Keratinocyte (primary cell): Measurements from ENCODE around the gene ADISSP. TPM values are rescaled to one million over a fixed set of nuclear protein-coding genes. Genes with fewer than 3 reads are reported as not detected.
A peak's percentile ranks its signal among the peaks of the same experiment; 100 is the strongest.

Experiments used
- DNase-seq: peaks from one replicate; pipeline ENCODE4 v3.0.0-alpha.2; 2011; ENCODE audit warnings: low read depth, missing footprints, low spot score
- FAIRE-seq: peaks from 2 replicates; lab custom pipeline; 2011; peaks lifted over from hg19 to GRCh38; lab: Jason Lieb, UNC
- H2AFZ ChIP-seq: 2 replicates; pipeline ENCODE4 v1.6.0; 2012; ENCODE audit warnings: low read length, control low read depth, inconsistent platforms; ENCODE audit not compliant: control insufficient read depth
- H3K27ac ChIP-seq: 2 replicates; pipeline ENCODE4 v1.5.1; 2011; ENCODE audit warnings: low read length; ENCODE audit not compliant: control insufficient read depth, insufficient read depth
- H3K27me3 ChIP-seq: 3 replicates; pipeline ENCODE4 v1.6.0; 2011; ENCODE audit warnings: low read length; ENCODE audit not compliant: control insufficient read depth, insufficient read depth; ENCODE audit errors: extremely low read depth
- H3K36me3 ChIP-seq, 2 experiments: 2 replicates in 1 of 2; 3 replicates in 1 of 2; pipeline ENCODE4 v1.5.1; 2011; ENCODE audit warnings: low read length in 2 of 2, mild to moderate bottlenecking in 1 of 2; ENCODE audit not compliant: control insufficient read depth in 2 of 2, insufficient read depth in 2 of 2; ENCODE audit errors: extremely low read depth in 1 of 2
- H3K4me1 ChIP-seq: 3 replicates; pipeline ENCODE4 v1.5.1; 2011; ENCODE audit warnings: low read length; ENCODE audit not compliant: control insufficient read depth, insufficient read depth; ENCODE audit errors: extremely low read depth
- H3K4me2 ChIP-seq: 3 replicates; pipeline ENCODE4 v1.6.0; 2011; ENCODE audit warnings: low read depth, low read length; ENCODE audit not compliant: control insufficient read depth, insufficient read depth; ENCODE audit errors: extremely low read depth
- H3K4me3 ChIP-seq, 3 experiments: fragments of 200-600 bp in 1 of 3; sonication (generic) in 1 of 3; 2 replicates in 2 of 3; 3 replicates in 1 of 3; pipeline ENCODE4 v1.5.1; 2011 to 2016; ENCODE audit warnings: low read length in 3 of 3, mild to moderate bottlenecking in 3 of 3, control low read depth in 2 of 3, inconsistent platforms in 1 of 3, low read depth in 1 of 3, mixed read lengths in 1 of 3, mixed run types in 1 of 3, moderate library complexity in 1 of 3; ENCODE audit not compliant: control insufficient read depth in 2 of 3, insufficient read depth in 2 of 3; ENCODE audit errors: extremely low read depth in 1 of 3
- H3K79me2 ChIP-seq: 2 replicates; pipeline ENCODE4 v1.6.0; 2012; ENCODE audit warnings: low read length; ENCODE audit not compliant: control insufficient read depth, insufficient read depth
- H3K9ac ChIP-seq: 3 replicates; pipeline ENCODE4 v1.6.0; 2011; ENCODE audit warnings: low read length; ENCODE audit not compliant: control insufficient read depth, insufficient read depth; ENCODE audit errors: extremely low read depth
- H3K9me1 ChIP-seq: 3 replicates; pipeline ENCODE4 v1.6.0; 2011; ENCODE audit warnings: low read length; ENCODE audit not compliant: control insufficient read depth, insufficient read depth; ENCODE audit errors: extremely low read depth
- H3K9me3 ChIP-seq: 2 replicates; pipeline ENCODE4 v1.5.1; 2012; ENCODE audit warnings: low read depth, low read length; ENCODE audit not compliant: control insufficient read depth
- H4K20me1 ChIP-seq: 3 replicates; pipeline ENCODE4 v1.6.0; 2011; ENCODE audit warnings: low read length; ENCODE audit not compliant: control insufficient read depth, insufficient read depth; ENCODE audit errors: extremely low read depth
- CTCF ChIP-seq, 3 experiments: IDR thresholded peaks in 1 of 3; conservative IDR thresholded peaks in 1 of 3; optimal IDR thresholded peaks in 1 of 3; 2 replicates in 2 of 3; 3 replicates in 1 of 3; pipeline versions ENCODE3 to v1.5.1; 2011; ENCODE audit warnings: low read length in 3 of 3, mild to moderate bottlenecking in 3 of 3, moderate library complexity in 2 of 3, control low read depth in 1 of 3, inconsistent platforms in 1 of 3; ENCODE audit not compliant: insufficient read depth in 2 of 3; ENCODE audit errors: extremely low read depth in 1 of 3
- EZH2 ChIP-seq: IDR thresholded peaks from one replicate; pipeline ENCODE4 v1.6.1; 2012; ENCODE audit warnings: inconsistent platforms, mild to moderate bottlenecking, low read length, moderate library complexity
- dilution Hi-C: fragments of 300-500 bp; cut with MboI; formaldehyde crosslinking; loops from one replicate; pipeline ENCODE4 v1.7.0; 2020; ENCODE audit warnings: low sequenced_read_pairs; ENCODE audit not compliant: extremely low pct_ligation_motif_present
- polyA plus RNA-seq, 5 experiments: library from polyadenylated mRNA; depleted of rRNA in 3 of 5; stranded (reverse) in 3 of 5; stranded (forward) in 1 of 5; unstranded in 1 of 5; fragments of >200 nt; gene quantifications; 1 replicate in 1 of 5; 2 replicates in 3 of 5; 3 replicates in 1 of 5; pipeline versions ENCODE4 v1.2.1 to v1.2.3, GENCODE V29; 2011 to 2012; ENCODE audit warnings: missing spikeins in 2 of 5, low read depth in 1 of 5, low replicate concordance in 1 of 5

ADISSP gene
- polyA plus RNA-seq, 1 donor (not counting 4 experiments of a cell fraction or from before 2014, with no cell fraction given): 28.2 TPM

- no peak within 1 kb of the TSS for H3K4me3 ChIP-seq
- dilution Hi-C loops: no loop called here
- no peak for FAIRE-seq
These were observed 35.0 kb downstream of the ADISSP start, which contains the start of gene HSPA12B for GRCh38 chr20:3732327-3733118. HSPA12B (plus strand) TSS chr20:3732685; CDS start chr20:3738675, 5,990 bp downstream.

GRCh38 chr20:3731944-3732326 is 35.6 kb downstream of the ADISSP start:
- Histone ChIP-seq H3K79me2 (no peaks in the 10 kb centered on the region), H3K9ac (no peak overlapping the region), H3K36me3 (no peaks in the 10 kb centered on the region), H3K9me3 (no peaks in the 10 kb centered on the region), H2AFZ (no peak overlapping the region), H3K27ac (no peak overlapping the region), H3K27me3 (peaks cover 14% of the 10 kb centered on the region), H3K4me3 (no peak overlapping the region), H4K20me1 (no peaks in the 10 kb centered on the region), H3K4me2 (no peak overlapping the region), H3K9me1 (no peaks in the 10 kb centered on the region), H3K4me1 (peaks cover 21% of the 10 kb centered on the region)
- dilution Hi-C loops: no loop called here
- TF ChIP-seq CTCF (optimal IDR thresholded peaks at IDR 0.05 in 1 of 3, IDR thresholded peaks at IDR 0.05 in 1 of 3, conservative IDR thresholded peaks at IDR 0.05 in 1 of 3; ENCODE audit: extremely low read depth in 1 of 3, insufficient read depth in 2 of 3, low read length in 3 of 3) (no peak), EZH2 (peak; percentile 15)
- FAIRE-seq (no peak), DNase-seq (no peak)

More at GRCh38 chr20:3732327-3733118, 35.0 kb downstream of the ADISSP start, which contains the start of gene HSPA12B:
- Histone ChIP-seq H3K36me3 (no peaks in the 10 kb centered on the region), H4K20me1 (no peaks in the 10 kb centered on the region), H3K79me2 (no peaks in the 10 kb centered on the region), H2AFZ (no peak within 1 kb of the TSS), H3K9ac (no peak within 1 kb of the TSS), H3K27me3 (peaks cover 14% of the 10 kb centered on the region), H3K9me1 (no peaks in the 10 kb centered on the region), H3K27ac (no peak within 1 kb of the TSS), H3K4me2 (no peak within 1 kb of the TSS), H3K4me1 (peaks cover 16% of the 10 kb centered on the region), H3K9me3 (no peaks in the 10 kb centered on the region)
- TF ChIP-seq CTCF (optimal IDR thresholded peaks at IDR 0.05 in 1 of 3, IDR thresholded peaks at IDR 0.05 in 1 of 3, conservative IDR thresholded peaks at IDR 0.05 in 1 of 3; ENCODE audit: extremely low read depth in 1 of 3, insufficient read depth in 2 of 3, low read length in 3 of 3) (no peak), EZH2 (peak; percentile 63)
- no peak for DNase-seq
